HepG2 (cell line): ENCODE data around the gene HDHD3. TPM values are rescaled to one million over a fixed set of nuclear protein-coding genes. Genes with fewer than 3 reads are reported as not detected.

Experiments
- CCAR2 ChIP-seq: fragments of 200-400 bp; formaldehyde crosslinking; optimal IDR thresholded peaks from 2 replicates; pipeline ENCODE3; 2018; ENCODE audit warnings: low read depth, mild to moderate bottlenecking, low read length, moderate library complexity
- FOXA3 ChIP-seq: IDR thresholded peaks from 2 replicates; pipeline ENCODE4 v1.6.1; 2016; ENCODE audit warnings: missing genetic modification reagents, missing compliant biosample characterization
- HNRNPK ChIP-seq: fragments of 200-400 bp; formaldehyde crosslinking; IDR thresholded peaks from 2 replicates; pipeline ENCODE4 v1.6.1; 2018; ENCODE audit warnings: low read length, low read depth, moderate library complexity, mild to moderate bottlenecking; ENCODE audit not compliant: poor library complexity, severe bottlenecking
- KDM3A ChIP-seq: IDR thresholded peaks from 2 replicates; pipeline ENCODE4 v1.6.1; 2018; ENCODE audit warnings: low read depth, missing compliant biosample characterization
- KMT2B ChIP-seq: IDR thresholded peaks from 2 replicates; pipeline ENCODE4 v1.6.1; 2016; ENCODE audit warnings: missing genetic modification reagents, missing compliant biosample characterization
- MYC ChIP-seq: sonication (generic); formaldehyde crosslinking; IDR thresholded peaks from 2 replicates; pipeline ENCODE4 v1.9.0; 2021; ENCODE audit warnings: missing genetic modification reagents, borderline replicate concordance
- PAF1 ChIP-seq: IDR thresholded peaks from 2 replicates; pipeline ENCODE4 v1.6.1; 2016; ENCODE audit warnings: missing genetic modification reagents, missing compliant biosample characterization
- POGZ ChIP-seq: sonication (generic); formaldehyde crosslinking; IDR thresholded peaks from 2 replicates; pipeline ENCODE4 v1.4.0; 2020; ENCODE audit warnings: mild to moderate bottlenecking, missing genetic modification reagents
- RFX1 ChIP-seq: fragments of 450-650 bp; IDR thresholded peaks from 2 replicates; pipeline ENCODE4 v1.6.1; 2017
- SP5 ChIP-seq: IDR thresholded peaks from 2 replicates; pipeline ENCODE4 v1.6.1; 2016; ENCODE audit warnings: low read depth, borderline replicate concordance
- YEATS4 ChIP-seq: sonication (generic); formaldehyde crosslinking; IDR thresholded peaks from 2 replicates; pipeline ENCODE4 v1.4.0; 2020; ENCODE audit warnings: missing genetic modification reagents, borderline replicate concordance
- polyA plus RNA-seq, 8 experiments: library from polyadenylated mRNA; depleted of rRNA in 3 of 8; stranded (reverse) in 7 of 8; unstranded in 1 of 8; fragments of >200 nt; fragmentation: Illumina TruSeq in 4 of 8; extraction: Trizol in 4 of 8; gene quantifications; 2 replicates each; pipeline versions ENCODE4 v1.2.1 to v1.2.3, GENCODE V29; 2011 to 2016; ENCODE audit warnings: low read depth in 4 of 8, missing spikeins in 1 of 8, mixed read lengths in 1 of 8; ENCODE audit not compliant: insufficient read depth in 1 of 8
- total RNA-seq, 5 experiments: library from RNA; depleted of rRNA; stranded (reverse); fragments of >200 nt; fragmentation: Illumina TruSeq; extraction: Trizol; gene quantifications; 2 replicates each; pipeline ENCODE4 v1.2.3, GENCODE V29; 2016; ENCODE audit warnings: low read depth in 1 of 5
- TF ChIP-seq, protein P1 (sequence below): conservative IDR thresholded peaks from 2 replicates; pipeline ENCODE4 v1.6.1; 2018; ENCODE audit warnings: missing genetic modification reagents
- TF ChIP-seq, protein P2 (sequence below): sonication (generic); formaldehyde crosslinking; IDR thresholded peaks from 2 replicates; pipeline ENCODE4 v1.5.0; 2020; ENCODE audit warnings: mild to moderate bottlenecking, missing genetic modification reagents, borderline replicate concordance
- TF ChIP-seq, protein P3 (sequence below): sonication (generic); formaldehyde crosslinking; IDR thresholded peaks from 2 replicates; pipeline ENCODE4 v1.4.0; 2020; ENCODE audit warnings: mild to moderate bottlenecking, missing genetic modification reagents, borderline replicate concordance

Gene HDHD3
- total and polyA plus RNA-seq, 2 of the 13 experiments (the other 11 are each of a cell fraction or from before 2014, with no cell fraction given): 23.1 to 38.5 TPM

GRCh38 chr9:113376634-113377567 is at the start of gene HDHD3 (continued):
- TF ChIP-seq, protein P1, sequence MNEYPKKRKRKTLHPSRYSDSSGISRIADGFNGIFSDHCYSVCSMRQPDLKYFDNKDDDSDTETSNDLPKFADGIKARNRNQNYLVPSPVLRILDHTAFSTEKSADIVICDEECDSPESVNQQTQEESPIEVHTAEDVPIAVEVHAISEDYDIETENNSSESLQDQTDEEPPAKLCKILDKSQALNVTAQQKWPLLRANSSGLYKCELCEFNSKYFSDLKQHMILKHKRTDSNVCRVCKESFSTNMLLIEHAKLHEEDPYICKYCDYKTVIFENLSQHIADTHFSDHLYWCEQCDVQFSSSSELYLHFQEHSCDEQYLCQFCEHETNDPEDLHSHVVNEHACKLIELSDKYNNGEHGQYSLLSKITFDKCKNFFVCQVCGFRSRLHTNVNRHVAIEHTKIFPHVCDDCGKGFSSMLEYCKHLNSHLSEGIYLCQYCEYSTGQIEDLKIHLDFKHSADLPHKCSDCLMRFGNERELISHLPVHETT (CRISPR knock-in tag): peak; percentile 66
- TF ChIP-seq POGZ (CRISPR knock-in tag): no peak; the same call in 1 of the 2 replicates
- TF ChIP-seq MYC (CRISPR knock-in tag): peak; percentile 35; the same call in 1 of the 2 replicates
- TF ChIP-seq SP5 (CRISPR knock-in tag): peak; percentile 76
- peak; percentile 99 for TF ChIP-seq HNRNPK
- TF ChIP-seq YEATS4 (CRISPR knock-in tag): peak; percentile 55; the same call in 1 of the 2 replicates
- 0 out of 2 replicates have a peak, but pooled peaks have one; percentile 6 for TF ChIP-seq FOXA3 (CRISPR knock-in tag)
- TF ChIP-seq, protein P2, sequence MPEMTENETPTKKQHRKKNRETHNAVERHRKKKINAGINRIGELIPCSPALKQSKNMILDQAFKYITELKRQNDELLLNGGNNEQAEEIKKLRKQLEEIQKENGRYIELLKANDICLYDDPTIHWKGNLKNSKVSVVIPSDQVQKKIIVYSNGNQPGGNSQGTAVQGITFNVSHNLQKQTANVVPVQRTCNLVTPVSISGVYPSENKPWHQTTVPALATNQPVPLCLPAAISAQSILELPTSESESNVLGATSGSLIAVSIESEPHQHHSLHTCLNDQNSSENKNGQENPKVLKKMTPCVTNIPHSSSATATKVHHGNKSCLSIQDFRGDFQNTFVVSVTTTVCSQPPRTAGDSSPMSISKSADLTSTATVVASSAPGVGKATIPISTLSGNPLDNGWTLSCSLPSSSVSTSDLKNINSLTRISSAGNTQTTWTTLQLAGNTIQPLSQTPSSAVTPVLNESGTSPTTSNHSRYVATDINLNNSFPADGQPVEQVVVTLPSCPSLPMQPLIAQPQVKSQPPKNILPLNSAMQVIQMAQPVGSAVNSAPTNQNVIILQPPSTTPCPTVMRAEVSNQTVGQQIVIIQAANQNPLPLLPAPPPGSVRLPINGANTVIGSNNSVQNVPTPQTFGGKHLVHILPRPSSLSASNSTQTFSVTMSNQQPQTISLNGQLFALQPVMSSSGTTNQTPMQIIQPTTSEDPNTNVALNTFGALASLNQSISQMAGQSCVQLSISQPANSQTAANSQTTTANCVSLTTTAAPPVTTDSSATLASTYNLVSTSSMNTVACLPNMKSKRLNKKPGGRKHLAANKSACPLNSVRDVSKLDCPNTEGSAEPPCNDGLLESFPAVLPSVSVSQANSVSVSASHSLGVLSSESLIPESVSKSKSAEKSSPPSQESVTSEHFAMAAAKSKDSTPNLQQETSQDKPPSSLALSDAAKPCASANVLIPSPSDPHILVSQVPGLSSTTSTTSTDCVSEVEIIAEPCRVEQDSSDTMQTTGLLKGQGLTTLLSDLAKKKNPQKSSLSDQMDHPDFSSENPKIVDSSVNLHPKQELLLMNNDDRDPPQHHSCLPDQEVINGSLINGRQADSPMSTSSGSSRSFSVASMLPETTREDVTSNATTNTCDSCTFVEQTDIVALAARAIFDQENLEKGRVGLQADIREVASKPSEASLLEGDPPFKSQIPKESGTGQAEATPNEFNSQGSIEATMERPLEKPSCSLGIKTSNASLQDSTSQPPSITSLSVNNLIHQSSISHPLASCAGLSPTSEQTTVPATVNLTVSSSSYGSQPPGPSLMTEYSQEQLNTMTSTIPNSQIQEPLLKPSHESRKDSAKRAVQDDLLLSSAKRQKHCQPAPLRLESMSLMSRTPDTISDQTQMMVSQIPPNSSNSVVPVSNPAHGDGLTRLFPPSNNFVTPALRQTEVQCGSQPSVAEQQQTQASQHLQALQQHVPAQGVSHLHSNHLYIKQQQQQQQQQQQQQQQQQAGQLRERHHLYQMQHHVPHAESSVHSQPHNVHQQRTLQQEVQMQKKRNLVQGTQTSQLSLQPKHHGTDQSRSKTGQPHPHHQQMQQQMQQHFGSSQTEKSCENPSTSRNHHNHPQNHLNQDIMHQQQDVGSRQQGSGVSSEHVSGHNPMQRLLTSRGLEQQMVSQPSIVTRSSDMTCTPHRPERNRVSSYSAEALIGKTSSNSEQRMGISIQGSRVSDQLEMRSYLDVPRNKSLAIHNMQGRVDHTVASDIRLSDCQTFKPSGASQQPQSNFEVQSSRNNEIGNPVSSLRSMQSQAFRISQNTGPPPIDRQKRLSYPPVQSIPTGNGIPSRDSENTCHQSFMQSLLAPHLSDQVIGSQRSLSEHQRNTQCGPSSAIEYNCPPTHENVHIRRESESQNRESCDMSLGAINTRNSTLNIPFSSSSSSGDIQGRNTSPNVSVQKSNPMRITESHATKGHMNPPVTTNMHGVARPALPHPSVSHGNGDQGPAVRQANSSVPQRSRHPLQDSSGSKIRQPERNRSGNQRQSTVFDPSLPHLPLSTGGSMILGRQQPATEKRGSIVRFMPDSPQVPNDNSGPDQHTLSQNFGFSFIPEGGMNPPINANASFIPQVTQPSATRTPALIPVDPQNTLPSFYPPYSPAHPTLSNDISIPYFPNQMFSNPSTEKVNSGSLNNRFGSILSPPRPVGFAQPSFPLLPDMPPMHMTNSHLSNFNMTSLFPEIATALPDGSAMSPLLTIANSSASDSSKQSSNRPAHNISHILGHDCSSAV: 0 out of 2 replicates have a peak, but pooled peaks have one; percentile 55
- TF ChIP-seq KMT2B (CRISPR knock-in tag): no peak
- TF ChIP-seq, protein P3, sequence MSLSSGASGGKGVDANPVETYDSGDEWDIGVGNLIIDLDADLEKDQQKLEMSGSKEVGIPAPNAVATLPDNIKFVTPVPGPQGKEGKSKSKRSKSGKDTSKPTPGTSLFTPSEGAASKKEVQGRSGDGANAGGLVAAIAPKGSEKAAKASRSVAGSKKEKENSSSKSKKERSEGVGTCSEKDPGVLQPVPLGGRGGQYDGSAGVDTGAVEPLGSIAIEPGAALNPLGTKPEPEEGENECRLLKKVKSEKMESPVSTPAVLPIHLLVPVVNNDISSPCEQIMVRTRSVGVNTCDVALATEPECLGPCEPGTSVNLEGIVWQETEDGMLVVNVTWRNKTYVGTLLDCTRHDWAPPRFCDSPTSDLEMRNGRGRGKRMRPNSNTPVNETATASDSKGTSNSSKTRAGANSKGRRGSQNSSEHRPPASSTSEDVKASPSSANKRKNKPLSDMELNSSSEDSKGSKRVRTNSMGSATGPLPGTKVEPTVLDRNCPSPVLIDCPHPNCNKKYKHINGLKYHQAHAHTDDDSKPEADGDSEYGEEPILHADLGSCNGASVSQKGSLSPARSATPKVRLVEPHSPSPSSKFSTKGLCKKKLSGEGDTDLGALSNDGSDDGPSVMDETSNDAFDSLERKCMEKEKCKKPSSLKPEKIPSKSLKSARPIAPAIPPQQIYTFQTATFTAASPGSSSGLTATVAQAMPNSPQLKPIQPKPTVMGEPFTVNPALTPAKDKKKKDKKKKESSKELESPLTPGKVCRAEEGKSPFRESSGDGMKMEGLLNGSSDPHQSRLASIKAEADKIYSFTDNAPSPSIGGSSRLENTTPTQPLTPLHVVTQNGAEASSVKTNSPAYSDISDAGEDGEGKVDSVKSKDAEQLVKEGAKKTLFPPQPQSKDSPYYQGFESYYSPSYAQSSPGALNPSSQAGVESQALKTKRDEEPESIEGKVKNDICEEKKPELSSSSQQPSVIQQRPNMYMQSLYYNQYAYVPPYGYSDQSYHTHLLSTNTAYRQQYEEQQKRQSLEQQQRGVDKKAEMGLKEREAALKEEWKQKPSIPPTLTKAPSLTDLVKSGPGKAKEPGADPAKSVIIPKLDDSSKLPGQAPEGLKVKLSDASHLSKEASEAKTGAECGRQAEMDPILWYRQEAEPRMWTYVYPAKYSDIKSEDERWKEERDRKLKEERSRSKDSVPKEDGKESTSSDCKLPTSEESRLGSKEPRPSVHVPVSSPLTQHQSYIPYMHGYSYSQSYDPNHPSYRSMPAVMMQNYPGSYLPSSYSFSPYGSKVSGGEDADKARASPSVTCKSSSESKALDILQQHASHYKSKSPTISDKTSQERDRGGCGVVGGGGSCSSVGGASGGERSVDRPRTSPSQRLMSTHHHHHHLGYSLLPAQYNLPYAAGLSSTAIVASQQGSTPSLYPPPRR (CRISPR knock-in tag): 0 out of 2 replicates have a peak, but pooled peaks have one; percentile 13
- no peak for TF ChIP-seq PAF1 (CRISPR knock-in tag)
- TF ChIP-seq RFX1: no peak
- no peak for TF ChIP-seq CCAR2
- TF ChIP-seq KDM3A: no peak
